PC-9 (cell line): ENCODE data around the gene KCNG1. TPM values are rescaled to one million over a fixed set of nuclear protein-coding genes. Genes with fewer than 3 reads are reported as not detected.

Experiments used
- total RNA-seq: library from RNA; stranded (reverse); gene quantifications from 2 replicates; pipeline ENCODE4 v1.2.3, GENCODE V29; 2021

Gene KCNG1
- total RNA-seq, 1 experiment from 2014 or later: not detected

Other genes with a start within 250 kb of the KCNG1 start
- 7.6 and 12.4 TPM in 2 replicates for gene BCAS4, start 228.0 kb downstream of the KCNG1 start, total RNA-seq
- gene ADNP, start 91.7 kb downstream of the KCNG1 start, total RNA-seq: 83.3 and 104 TPM in 2 replicates
- gene DPM1, start 64.6 kb downstream of the KCNG1 start, total RNA-seq: 39.1 and 70.7 TPM in 2 replicates
- 4.8 and 5.5 TPM in 2 replicates for gene MOCS3, start 64.3 kb downstream of the KCNG1 start, total RNA-seq